T-cell (primary cell): ENCODE results near the gene PAX3. TPM values are rescaled to one million over a fixed set of nuclear protein-coding genes. Genes with fewer than 3 reads are reported as not detected.

ENCODE experiments used
- ATAC-seq, 4 experiments: fragments of 200-7000 bp in 3 of 4; fragments of 150-1000 bp in 1 of 4; cut with Tn5 transposase; replicated peaks in 1 of 4; 1 replicate in 3 of 4; 2 replicates in 1 of 4; pipeline ENCODE4 v1.10.0; 2021; ENCODE audit warnings: moderate library complexity in 3 of 4, mild to moderate bottlenecking in 2 of 4, moderate number of reproducible peaks in 1 of 4
- CTCF ChIA-PET, 2 donors: fragments of 300-600 bp; sonication (Branson Sonifier 250); formaldehyde crosslinking; loops; one replicate each; lab custom pipeline; 2022; ENCODE audit warnings: antibody characterized with exemption in 2 of 2; lab: Charles Lee
- POLR2A ChIA-PET, 2 donors: fragments of 300-600 bp; sonication (Branson Sonifier 250); formaldehyde crosslinking; loops; one replicate each; lab custom pipeline; 2022; ENCODE audit warnings: antibody characterized with exemption in 2 of 2; lab: Charles Lee
- DNase-seq, 35 experiments: peaks; one replicate each; pipeline versions ENCODE4 v3.0.0 to v3.0.0-alpha.2; 2013 to 2023
- H3K27ac ChIP-seq: one replicate; pipeline ENCODE4 v1.5.1; 2013; ENCODE audit warnings: low read length
- H3K27me3 ChIP-seq, 2 experiments: replicated peaks in 1 of 2; 1 replicate in 1 of 2; 2 replicates in 1 of 2; pipeline versions ENCODE4 v1.6.1 to v1.7.0; 2013; ENCODE audit warnings: low read length in 1 of 2, mixed read lengths in 1 of 2; ENCODE audit not compliant: control insufficient read depth in 2 of 2, insufficient read depth in 2 of 2; ENCODE audit errors: extremely low read depth in 1 of 2
- H3K36me3 ChIP-seq, 2 donors: 1 replicate in 1 of 2; 2 replicates in 1 of 2; pipeline versions ENCODE4 v1.6.1 to v1.7.0; 2013; ENCODE audit warnings: low read length in 1 of 2; ENCODE audit not compliant: control insufficient read depth in 2 of 2, insufficient read depth in 1 of 2; ENCODE audit errors: extremely low read depth in 1 of 2
- H3K4me1 ChIP-seq, 2 experiments: 1 replicate in 1 of 2; 2 replicates in 1 of 2; pipeline versions ENCODE4 v1.6.1 to v1.7.0; 2013; ENCODE audit warnings: low read length in 2 of 2, mixed read lengths in 1 of 2; ENCODE audit not compliant: insufficient read depth in 2 of 2, control insufficient read depth in 1 of 2; ENCODE audit errors: extremely low read depth in 1 of 2
- H3K4me3 ChIP-seq, 2 donors: 1 replicate in 1 of 2; 2 replicates in 1 of 2; pipeline versions ENCODE4 v1.5.1 to v1.7.0; 2013; ENCODE audit warnings: mild to moderate bottlenecking in 2 of 2, low read length in 1 of 2, moderate library complexity in 1 of 2; ENCODE audit not compliant: control insufficient read depth in 1 of 2; ENCODE audit errors: extremely low read depth in 1 of 2
- H3K9me3 ChIP-seq: 2 replicates; pipeline ENCODE4 v1.7.0; 2013
- H3K27ac Mint-ChIP-seq, 2 donors: one replicate each; pipeline ENCODE4 v1.8.0; 2020 to 2021; ENCODE audit warnings: mild to moderate bottlenecking in 2 of 2, mixed read lengths in 2 of 2
- H3K27me3 Mint-ChIP-seq, 2 donors: one replicate each; pipeline ENCODE4 v1.8.0; 2021 to 2022; ENCODE audit warnings: mixed read lengths in 2 of 2
- H3K36me3 Mint-ChIP-seq: one replicate; pipeline ENCODE4 v1.8.0; 2021; ENCODE audit warnings: mixed read lengths
- H3K4me1 Mint-ChIP-seq, 3 donors: one replicate each; pipeline ENCODE4 v1.8.0; 2020 to 2022; ENCODE audit warnings: mixed read lengths in 3 of 3, mild to moderate bottlenecking in 1 of 3
- H3K4me3 Mint-ChIP-seq, 3 donors: one replicate each; pipeline ENCODE4 v1.8.0; 2020 to 2022; ENCODE audit warnings: mild to moderate bottlenecking in 3 of 3, mixed read lengths in 3 of 3, moderate library complexity in 3 of 3
- H3K9me3 Mint-ChIP-seq, 3 donors: one replicate each; pipeline ENCODE4 v1.8.0; 2020 to 2022; ENCODE audit warnings: mixed read lengths in 3 of 3
- WGBS: methylation state at CpG from one replicate; pipeline ENCODE4 v1.1.5; 2013; ENCODE audit warnings: missing lambda C conversion rate; ENCODE audit not compliant: insufficient coverage; 5-methylcytosine and 5-hydroxymethylcytosine counted together
- total RNA-seq, 35 experiments: library from RNA in 6 of 35; stranded (reverse) in 6 of 35; fragments of 120-200 nt in 1 of 35; gene quantifications; one replicate each; pipeline versions ENCODE4 v1.2.1 to v1.2.4 and lab custom pipeline; 2013 to 2026

The PAX3 gene
- total RNA-seq, 5 donors from 2014 or later (not counting 1 experiment from before 2014, with no cell fraction given): not detected

GRCh38 chr2:222290736-222291484 lies 7.9 kb downstream of the PAX3 start:
- ATAC-seq: no peak
- Histone ChIP-seq H3K4me3 (no peak overlapping the region), H3K9me3 (no peaks in the 10 kb centered on the region), H3K36me3 (no peaks in the 10 kb centered on the region), H3K27ac (no peak overlapping the region), H3K4me1 (peaks cover 0 to 12% of the 10 kb centered on the region in 2 experiments), H3K27me3 (peaks cover 14 to 62% of the 10 kb centered on the region in 2 experiments)
- Mint-ChIP-seq H3K4me3 (no peak overlapping the region), H3K36me3 (no peaks in the 10 kb centered on the region), H3K9me3 (peaks cover 0 to 3% (median 0%) of the 10 kb centered on the region in 3 donors), H3K27ac (peak overlapping the region in 1 of 2 donors; percentile 17), H3K27me3 (peaks cover 81 to 95% of the 10 kb centered on the region in 2 donors), H3K4me1 (peaks cover 11 to 16% (median 12%) of the 10 kb centered on the region in 3 donors)
- CTCF ChIA-PET: no interaction called here
- no peak for DNase-seq
- POLR2A ChIA-PET: no interaction called here
- 4% methylated on average over 36 of the region's 45 CpGs for WGBS

- ChIA-PET CTCF (interaction anchor here in 1 of 2 donors (0.6 kb wide), 1 partner anchor 56 kb away, joined by 3 read pairs; no protein-coding TSS in a partner anchor), POLR2A (no interaction called here)
- ATAC-seq (no peak), DNase-seq (no peak)
- Mint-ChIP-seq H3K4me3 (no peak overlapping the region), H3K9me3 (peaks cover 0 to 3% (median 0%) of the 10 kb centered on the region in 3 donors), H3K27me3 (peaks cover 77 to 93% of the 10 kb centered on the region in 2 donors), H3K4me1 (peaks cover 6 to 11% (median 7%) of the 10 kb centered on the region in 3 donors), H3K27ac (peak overlapping the region in 1 of 2 donors; percentile 17), H3K36me3 (no peaks in the 10 kb centered on the region)
- peaks cover 14 to 58% of the 10 kb centered on the region in 2 experiments for H3K27me3 ChIP-seq
- no peaks in the 10 kb centered on the region for H3K9me3 ChIP-seq
- H3K4me3 ChIP-seq: no peak overlapping the region
- H3K27ac ChIP-seq: no peak overlapping the region
- H3K36me3 ChIP-seq: no peaks in the 10 kb centered on the region
- peaks cover 0 to 9% of the 10 kb centered on the region in 2 experiments for H3K4me1 ChIP-seq
- WGBS: 15% methylated on average over 5 of the region's 7 CpGs
Measured at GRCh38 chr2:222290401-222290735, 8.4 kb downstream of the PAX3 start.

- Mint-ChIP-seq H3K27me3 (peaks cover 74 to 92% of the 10 kb centered on the region in 2 donors), H3K4me3 (no peak overlapping the region), H3K27ac (no peak overlapping the region), H3K9me3 (peaks cover 0 to 3% (median 0%) of the 10 kb centered on the region in 3 donors), H3K4me1 (peaks cover 0 to 5% (median 0%) of the 10 kb centered on the region in 3 donors), H3K36me3 (no peaks in the 10 kb centered on the region)
- Histone ChIP-seq H3K27me3 (peaks cover 14 to 50% of the 10 kb centered on the region in 2 experiments), H3K4me3 (no peak overlapping the region), H3K4me1 (peaks cover 0 to 2% of the 10 kb centered on the region in 2 experiments), H3K36me3 (no peaks in the 10 kb centered on the region), H3K9me3 (no peaks in the 10 kb centered on the region), H3K27ac (no peak overlapping the region)
- DNase-seq (no peak), ATAC-seq (no peak)
- ChIA-PET POLR2A (no interaction called here), CTCF (interaction anchor here in 1 of 2 donors (0.6 kb wide), 1 partner anchor 56 kb away, joined by 3 read pairs; no protein-coding TSS in a partner anchor)
- WGBS: 22% methylated on average over 16 of the region's 30 CpGs
Measured at GRCh38 chr2:222289278-222290160, 9.3 kb downstream of the PAX3 start.

GRCh38 chr2:222288590-222289277 lies 10.1 kb downstream of the PAX3 start:
- peaks cover 18 to 43% of the 10 kb centered on the region in 2 experiments for H3K27me3 ChIP-seq
- ChIA-PET POLR2A (no interaction called here), CTCF (no interaction called here)
- Mint-ChIP-seq H3K4me3 (no peak overlapping the region), H3K9me3 (peaks cover 0 to 3% (median 0%) of the 10 kb centered on the region in 3 donors), H3K27me3 (peaks cover 69 to 92% of the 10 kb centered on the region in 2 donors), H3K36me3 (no peaks in the 10 kb centered on the region), H3K4me1 (peaks cover 0 to 2% (median 0%) of the 10 kb centered on the region in 3 donors), H3K27ac (no peak overlapping the region)
- no peaks in the 10 kb centered on the region for H3K36me3 ChIP-seq
- WGBS: no CpG with 5 or more reads among the region's 8 CpGs
- H3K9me3 ChIP-seq: no peaks in the 10 kb centered on the region
- ATAC-seq (no peak), DNase-seq (no peak)
- no peak overlapping the region for H3K4me3 ChIP-seq
- peaks cover 0 to 2% of the 10 kb centered on the region in 2 experiments for H3K4me1 ChIP-seq
- no peak overlapping the region for H3K27ac ChIP-seq

GRCh38 chr2:222287862-222288479 lies 10.8 kb downstream of the PAX3 start:
- Histone ChIP-seq H3K27ac (no peak overlapping the region), H3K27me3 (peaks cover 16 to 39% of the 10 kb centered on the region in 2 experiments), H3K9me3 (no peaks in the 10 kb centered on the region), H3K4me1 (peaks cover 0 to 2% of the 10 kb centered on the region in 2 experiments), H3K36me3 (no peaks in the 10 kb centered on the region), H3K4me3 (no peak overlapping the region)
- no peaks in the 10 kb centered on the region for H3K36me3 Mint-ChIP-seq
- DNase-seq (no peak), ATAC-seq (no peak)
- no peak overlapping the region for H3K4me3 Mint-ChIP-seq
- peaks cover 63 to 91% of the 10 kb centered on the region in 2 donors for H3K27me3 Mint-ChIP-seq
- H3K4me1 Mint-ChIP-seq: peaks cover 0 to 2% (median 0%) of the 10 kb centered on the region in 3 donors
- WGBS: 0% methylated on average over 1 of the region's 4 CpGs
- H3K27ac Mint-ChIP-seq: no peak overlapping the region
- ChIA-PET CTCF (no interaction called here), POLR2A (no interaction called here)
- peaks cover 0 to 3% (median 0%) of the 10 kb centered on the region in 3 donors for H3K9me3 Mint-ChIP-seq
